Coronary artery (tissue), 2 donors: ENCODE data around the gene STEAP3.

ENCODE experiments used
- DNase-seq: peaks from one replicate; pipeline ENCODE4 v3.0.0-alpha.2; 2017; ENCODE audit warnings: low spot score
- H3K27ac ChIP-seq, 2 donors: fragments of 200-600 bp; sonication (generic); one replicate each; pipeline ENCODE4 v1.5.1; 2016 to 2019
- H3K4me3 ChIP-seq: fragments of 200-600 bp; sonication (generic); 2 replicates; pipeline ENCODE4 v1.5.1; 2016; ENCODE audit warnings: mild to moderate bottlenecking, moderate library complexity
- CTCF ChIP-seq: fragments of 200-600 bp; sonication (generic); IDR thresholded peaks from one replicate; pipeline ENCODE4 v1.5.1; 2019; ENCODE audit warnings: antibody characterized with exemption

STEAP3 gene

DNA sequence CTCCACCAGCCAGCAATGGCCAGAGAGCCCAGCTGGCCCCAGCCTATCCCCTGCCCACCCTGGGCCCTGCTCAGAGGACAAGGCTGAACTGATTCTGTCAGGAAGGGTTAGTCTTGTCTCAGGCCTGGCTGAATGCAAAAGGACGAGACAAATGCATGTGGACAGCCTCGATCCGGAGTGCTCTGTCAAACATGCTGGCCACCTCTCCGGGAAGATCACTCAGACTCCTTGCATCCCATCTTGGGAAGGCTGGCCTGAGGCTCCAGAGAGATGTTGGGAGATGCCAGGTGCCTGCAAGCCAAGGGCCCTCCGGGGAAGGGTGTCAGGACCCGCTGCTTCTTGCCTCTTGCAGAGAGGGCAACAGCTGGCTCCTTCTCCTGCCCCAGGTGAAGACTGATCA lies 44.9 kb upstream of the STEAP3 start:
- DNase-seq: no peak
- no peak overlapping the region for H3K4me3 ChIP-seq
- TF ChIP-seq CTCF: no peak
- H3K27ac ChIP-seq: no peak overlapping the region

DNA sequence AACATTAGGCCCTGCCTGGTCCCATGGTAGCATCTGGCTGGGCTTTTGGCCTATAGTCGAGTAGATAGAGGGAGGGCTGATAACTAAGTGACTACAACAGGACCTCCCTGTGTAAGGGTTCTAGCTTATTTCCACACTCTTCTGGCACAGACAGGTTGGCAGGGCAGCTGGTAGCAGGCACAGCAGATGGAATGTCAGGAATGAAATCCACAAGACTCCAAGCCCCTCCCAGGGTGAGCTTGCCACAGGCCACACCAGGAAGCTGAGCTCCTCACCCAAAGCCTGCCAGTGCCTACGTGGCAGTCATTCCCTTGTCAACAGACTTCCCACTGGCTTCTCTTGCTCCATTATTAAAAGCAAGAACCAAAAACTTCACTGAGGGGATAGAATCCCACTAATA lies 44.4 kb upstream of the STEAP3 start:
- TF ChIP-seq CTCF: no peak
- Histone ChIP-seq H3K4me3 (no peak overlapping the region), H3K27ac (no peak overlapping the region)
- DNase-seq: no peak

DNA sequence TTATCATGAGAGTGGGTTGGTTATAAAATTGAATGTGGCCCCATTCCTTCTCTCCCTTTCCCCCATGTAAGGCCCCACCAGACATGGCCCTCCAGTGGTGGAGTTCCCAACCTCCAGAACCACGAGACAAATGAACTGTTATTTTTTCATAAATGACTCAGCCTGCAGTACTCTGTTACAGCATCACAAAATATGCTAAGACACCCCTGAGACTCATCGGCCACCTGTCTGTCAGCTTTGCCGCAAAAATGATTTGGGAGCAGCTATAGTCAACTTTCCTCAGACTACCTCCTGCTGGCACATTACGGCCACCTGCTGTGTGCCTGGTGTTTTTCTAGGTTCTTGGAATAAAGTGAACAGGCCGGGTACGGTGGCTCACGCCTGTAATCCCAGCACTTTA lies 43.6 kb upstream of the STEAP3 start:
- TF ChIP-seq CTCF: no peak
- no peak for DNase-seq
- H3K27ac ChIP-seq: no peak overlapping the region
- H3K4me3 ChIP-seq: no peak overlapping the region

- Histone ChIP-seq H3K4me3 (no peak overlapping the region), H3K27ac (no peak overlapping the region)
- no peak for DNase-seq
- TF ChIP-seq CTCF: no peak
Observed at GRCh38 chr2:119180892-119181291, 42.7 kb upstream of the STEAP3 start.

- H3K27ac ChIP-seq: no peak overlapping the region
- no peak for DNase-seq
- TF ChIP-seq CTCF: no peak
- no peak overlapping the region for H3K4me3 ChIP-seq
Observed at GRCh38 chr2:119181391-119181790, 42.2 kb upstream of the STEAP3 start.

- TF ChIP-seq CTCF: no peak
- Histone ChIP-seq H3K4me3 (no peak overlapping the region), H3K27ac (no peak overlapping the region)
- DNase-seq: no peak
Observed at GRCh38 chr2:119181791-119182445, 41.7 kb upstream of the STEAP3 start.

DNA sequence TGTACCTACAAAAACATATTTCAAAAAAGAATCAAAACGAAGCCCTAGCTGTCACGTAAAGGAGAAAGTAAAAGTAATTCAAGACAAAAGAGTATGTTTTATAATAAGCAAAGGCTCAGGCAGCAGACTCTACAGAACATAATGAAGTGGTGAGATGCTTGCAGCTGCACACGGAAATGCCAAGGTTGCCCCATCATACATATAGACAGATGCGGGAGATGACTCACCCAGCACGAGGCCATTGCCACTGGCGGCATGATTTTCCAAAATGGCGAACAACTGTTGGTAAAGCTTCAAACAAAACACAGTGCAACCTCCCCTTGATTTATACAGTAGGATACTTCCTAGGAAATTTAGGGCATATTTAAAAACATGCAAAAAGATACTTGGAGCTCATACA lies 39.1 kb upstream of the STEAP3 start:
- Histone ChIP-seq H3K4me3 (no peak overlapping the region), H3K27ac (no peak overlapping the region)
- DNase-seq: no peak
- TF ChIP-seq CTCF: no peak
